HepG2 (cell line): ENCODE data around the gene USE1. TPM values are rescaled to one million over a fixed set of nuclear protein-coding genes. Genes with fewer than 3 reads are reported as not detected.
A peak's percentile ranks its signal among the peaks of the same experiment; 100 is the strongest.

Source experiments
- ATRX ChIP-seq: sonication (generic); formaldehyde crosslinking; IDR thresholded peaks from 2 replicates; pipeline ENCODE4 v1.4.0; 2020; ENCODE audit warnings: missing genetic modification reagents, borderline replicate concordance
- ELF4 ChIP-seq: sonication (generic); formaldehyde crosslinking; IDR thresholded peaks from 2 replicates; pipeline ENCODE4 v1.5.0; 2020; ENCODE audit warnings: missing genetic modification reagents, mild to moderate bottlenecking, moderate library complexity, borderline replicate concordance
- ETS1 ChIP-seq: sonication (generic); formaldehyde crosslinking; IDR thresholded peaks from 2 replicates; pipeline ENCODE4 v1.4.0; 2020; ENCODE audit warnings: missing genetic modification reagents
- FOXP1 ChIP-seq, 2 experiments: fragments of 450-650 bp in 1 of 2; IDR thresholded peaks; 2 replicates each; pipeline ENCODE4 v1.6.1; 2017 to 2018; ENCODE audit warnings: antibody characterized with exemption in 1 of 2
- KLF16 ChIP-seq, 2 experiments: sonication (generic) in 1 of 2; formaldehyde crosslinking in 1 of 2; IDR thresholded peaks; 2 replicates each; pipeline versions ENCODE4 v1.6.1 to v1.8.0; 2016 to 2023; ENCODE audit warnings: missing genetic modification reagents in 2 of 2, missing compliant biosample characterization in 1 of 2
- KMT2A ChIP-seq: sonication (generic); formaldehyde crosslinking; IDR thresholded peaks from 2 replicates; pipeline ENCODE4 v1.4.0; 2020; ENCODE audit warnings: missing genetic modification reagents
- NFIC ChIP-seq: IDR thresholded peaks from 2 replicates; pipeline ENCODE4 v1.6.1; 2012; ENCODE audit warnings: mild to moderate bottlenecking, low read length, inconsistent platforms
- PHB2 ChIP-seq: fragments of 450-650 bp; IDR thresholded peaks from 2 replicates; pipeline ENCODE4 v1.6.1; 2018; ENCODE audit not compliant: partially characterized antibody
- SP2 ChIP-seq: sonication (generic); formaldehyde crosslinking; IDR thresholded peaks from 2 replicates; pipeline ENCODE4 v1.5.1; 2020; ENCODE audit warnings: mild to moderate bottlenecking, missing genetic modification reagents
- WIZ ChIP-seq: sonication (generic); formaldehyde crosslinking; IDR thresholded peaks from 2 replicates; pipeline ENCODE4 v1.5.1; 2020; ENCODE audit warnings: mild to moderate bottlenecking, missing genetic modification reagents
- ZBTB40 ChIP-seq, 2 experiments: fragments of 450-650 bp in 1 of 2; sonication (generic) in 1 of 2; formaldehyde crosslinking in 1 of 2; IDR thresholded peaks; 2 replicates each; pipeline versions ENCODE4 v1.6.1 to v1.8.0; 2016 to 2022; ENCODE audit warnings: antibody characterized with exemption in 1 of 2, mild to moderate bottlenecking in 1 of 2, missing genetic modification reagents in 1 of 2
- ZBTB42 ChIP-seq: sonication (generic); formaldehyde crosslinking; IDR thresholded peaks from 2 replicates; pipeline ENCODE4 v1.5.0; 2020; ENCODE audit warnings: mild to moderate bottlenecking, missing genetic modification reagents
- ZIK1 ChIP-seq: sonication (generic); formaldehyde crosslinking; IDR thresholded peaks from 2 replicates; pipeline ENCODE4 v1.5.0; 2020; ENCODE audit warnings: mild to moderate bottlenecking, low read depth, missing genetic modification reagents, borderline replicate concordance
- ZMAT3 ChIP-seq: sonication (generic); formaldehyde crosslinking; conservative IDR thresholded peaks from 2 replicates; pipeline ENCODE4 v1.7.0; 2021; ENCODE audit warnings: missing genetic modification reagents
- ZNF143 ChIP-seq: sonication (generic); formaldehyde crosslinking; IDR thresholded peaks from 2 replicates; pipeline ENCODE4 v1.4.0; 2020; ENCODE audit warnings: missing genetic modification reagents
- ZNF230 ChIP-seq: sonication (generic); formaldehyde crosslinking; IDR thresholded peaks from 2 replicates; pipeline ENCODE4 v1.4.0; 2020; ENCODE audit warnings: mild to moderate bottlenecking, missing genetic modification reagents
- ZNF296 ChIP-seq: sonication (generic); formaldehyde crosslinking; conservative IDR thresholded peaks from 2 replicates; pipeline ENCODE4 v1.5.0; 2020; ENCODE audit warnings: mild to moderate bottlenecking, missing genetic modification reagents
- ZNF792 ChIP-seq: IDR thresholded peaks from 2 replicates; pipeline ENCODE4 v1.6.1; 2016
- ZNF816 ChIP-seq: sonication (generic); formaldehyde crosslinking; IDR thresholded peaks from 2 replicates; pipeline ENCODE4 v1.8.0; 2022; ENCODE audit warnings: missing genetic modification reagents, mild to moderate bottlenecking, borderline replicate concordance
- polyA plus RNA-seq, 8 experiments: library from polyadenylated mRNA; depleted of rRNA in 3 of 8; stranded (reverse) in 7 of 8; unstranded in 1 of 8; fragments of >200 nt; fragmentation: Illumina TruSeq in 4 of 8; extraction: Trizol in 4 of 8; gene quantifications; 2 replicates each; pipeline versions ENCODE4 v1.2.1 to v1.2.3, GENCODE V29; 2011 to 2016; ENCODE audit warnings: low read depth in 4 of 8, missing spikeins in 1 of 8, mixed read lengths in 1 of 8; ENCODE audit not compliant: insufficient read depth in 1 of 8
- total RNA-seq, 5 experiments: library from RNA; depleted of rRNA; stranded (reverse); fragments of >200 nt; fragmentation: Illumina TruSeq; extraction: Trizol; gene quantifications; 2 replicates each; pipeline ENCODE4 v1.2.3, GENCODE V29; 2016; ENCODE audit warnings: low read depth in 1 of 5

Gene USE1
- total and polyA plus RNA-seq, 2 of the 13 experiments (the other 11 are each of a cell fraction or from before 2014, with no cell fraction given) = 9.9 to 17.6 TPM

GRCh38 chr19:17226002-17226933 is 11.1 kb downstream of the USE1 start, which contains the start of gene OCEL1 (continued):
- TF ChIP-seq NFIC = no peak
- TF ChIP-seq ZNF143 (CRISPR knock-in tag) = peak; percentile 7; the same call in 1 of the 2 replicates
- peak in 1 of 2 experiments; percentile 50; a peak in 1 of 4 replicates for TF ChIP-seq KLF16 (CRISPR knock-in tag; IDR thresholded peaks at IDR 0.05)
- TF ChIP-seq ZMAT3 (CRISPR knock-in tag) = peak; percentile 64; the same call in 1 of the 2 replicates
- TF ChIP-seq FOXP1 (IDR thresholded peaks at IDR 0.05) = no peak
- TF ChIP-seq FOXP1 (CRISPR knock-in tag; IDR thresholded peaks at IDR 0.05) = no peak
- TF ChIP-seq ZBTB40 (IDR thresholded peaks at IDR 0.05) = no peak
- peak; percentile 50; the same call in 1 of the 2 replicates for TF ChIP-seq ZBTB40 (CRISPR knock-in tag; IDR thresholded peaks at IDR 0.05)
- no peak for TF ChIP-seq PHB2
- TF ChIP-seq ELF4 (CRISPR knock-in tag) = peak; percentile 39; the same call in 1 of the 2 replicates
- TF ChIP-seq ZNF816 = peak; percentile 88
- TF ChIP-seq ETS1 (CRISPR knock-in tag) = 0 out of 2 replicates have a peak, but pooled peaks have one; percentile 63
- TF ChIP-seq ZBTB42 (CRISPR knock-in tag) = no peak
- TF ChIP-seq ZNF792 (CRISPR knock-in tag) = peak; percentile 76; the same call in 1 of the 2 replicates
- TF ChIP-seq SP2 (CRISPR knock-in tag) = peak; percentile 52; the same call in 1 of the 2 replicates
- no peak for TF ChIP-seq ATRX
- TF ChIP-seq KMT2A = 0 out of 2 replicates have a peak, but pooled peaks have one; percentile 48
- 0 out of 2 replicates have a peak, but pooled peaks have one; percentile 75 for TF ChIP-seq ZIK1 (CRISPR knock-in tag)
- TF ChIP-seq WIZ (CRISPR knock-in tag) = 0 out of 2 replicates have a peak, but pooled peaks have one; percentile 45
- TF ChIP-seq ZNF296 (CRISPR knock-in tag) = peak; percentile 83
- TF ChIP-seq ZNF230 = peak; percentile 22; the same call in 1 of the 2 replicates
